Activated B cell treated with CpG ODN at 0.5 μM for 24 hours (primary cell): Measurements from ENCODE around the gene ADARB1. TPM values are rescaled to one million over a fixed set of nuclear protein-coding genes. Genes with fewer than 3 reads are reported as not detected.

Source experiments
- ATAC-seq: fragments of 200-7000 bp; cut with Tn5 transposase; one replicate; pipeline ENCODE4 v1.10.0; 2021; ENCODE audit warnings: low read depth, mild to moderate bottlenecking, moderate library complexity
- CTCF ChIA-PET: fragments of 350-600 bp; sonication (Branson Sonifier 250); formaldehyde crosslinking; loops from one replicate; lab custom pipeline; 2021; ENCODE audit warnings: antibody characterized with exemption; lab: Charles Lee
- POLR2A ChIA-PET: fragments of 350-600 bp; sonication (Branson Sonifier 250); formaldehyde crosslinking; loops from one replicate; lab custom pipeline; 2021; ENCODE audit warnings: antibody characterized with exemption; lab: Charles Lee
- DNase-seq: peaks from one replicate; pipeline ENCODE4 v3.0.0; 2022
- H3K27ac Mint-ChIP-seq: one replicate; pipeline ENCODE4 v1.8.0; 2020; ENCODE audit warnings: mixed read lengths
- H3K27me3 Mint-ChIP-seq: one replicate; pipeline ENCODE4 v1.8.0; 2021; ENCODE audit warnings: mixed read lengths
- H3K36me3 Mint-ChIP-seq: one replicate; pipeline ENCODE4 v1.8.0; 2021; ENCODE audit warnings: low read depth, mixed read lengths
- H3K4me1 Mint-ChIP-seq: one replicate; pipeline ENCODE4 v1.8.0; 2021; ENCODE audit warnings: mixed read lengths
- H3K4me3 Mint-ChIP-seq: one replicate; pipeline ENCODE4 v1.8.0; 2020; ENCODE audit warnings: mild to moderate bottlenecking, mixed read lengths
- H3K9me3 Mint-ChIP-seq: one replicate; pipeline ENCODE4 v1.8.0; 2020; ENCODE audit warnings: mixed read lengths
- CTCF ChIP-seq: fragments of 200-600 bp; IDR thresholded peaks from one replicate; pipeline ENCODE4 v1.8.0; 2022; ENCODE audit warnings: antibody characterized with exemption, mild to moderate bottlenecking
- intact Hi-C: fragments of 100-400 bp; cut with micrococcal nuclease; formaldehyde crosslinking; loops from one replicate; pipeline ENCODE4 v1.15.1; 2024
- total RNA-seq: library from RNA; stranded (reverse); gene quantifications from 2 replicates; pipeline ENCODE4 v1.2.3, GENCODE V29; 2022

The ADARB1 gene
- total RNA-seq, 1 donor from 2014 or later: 22.6 TPM

DNA sequence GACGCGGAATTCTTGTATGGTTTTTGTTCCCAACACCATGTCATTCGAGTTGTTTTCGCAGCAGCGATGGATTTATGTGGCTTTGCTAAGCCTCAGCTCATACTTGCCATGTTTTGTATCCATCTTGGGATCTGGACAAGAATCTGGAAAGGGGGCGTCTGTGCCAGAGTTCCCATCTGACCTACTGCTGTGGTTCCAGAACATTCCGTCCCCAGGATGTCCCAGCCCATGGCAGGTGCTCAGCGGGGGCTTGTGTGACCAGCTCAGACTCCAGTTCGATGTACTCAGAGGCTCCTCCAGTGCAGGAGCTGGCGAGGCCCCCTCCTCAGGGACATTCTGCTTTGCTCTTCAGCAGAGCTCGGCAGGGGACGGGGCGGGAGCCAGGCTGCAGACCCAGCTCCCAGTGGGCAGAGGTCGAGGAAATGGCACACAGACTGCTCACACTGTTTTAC lies 24.0 kb upstream of the ADARB1 start:
- Mint-ChIP-seq H3K36me3 (no peaks in the 10 kb centered on the region), H3K27me3 (peaks cover 18% of the 10 kb centered on the region), H3K27ac (no peak overlapping the region), H3K4me1 (no peaks in the 10 kb centered on the region), H3K9me3 (peaks cover 7% of the 10 kb centered on the region), H3K4me3 (no peak overlapping the region)
- no peak for ATAC-seq
- DNase-seq: no peak
- no peak for TF ChIP-seq CTCF
- intact Hi-C loops: no loop called here
- ChIA-PET POLR2A (no interaction called here), CTCF (no interaction called here)

DNA sequence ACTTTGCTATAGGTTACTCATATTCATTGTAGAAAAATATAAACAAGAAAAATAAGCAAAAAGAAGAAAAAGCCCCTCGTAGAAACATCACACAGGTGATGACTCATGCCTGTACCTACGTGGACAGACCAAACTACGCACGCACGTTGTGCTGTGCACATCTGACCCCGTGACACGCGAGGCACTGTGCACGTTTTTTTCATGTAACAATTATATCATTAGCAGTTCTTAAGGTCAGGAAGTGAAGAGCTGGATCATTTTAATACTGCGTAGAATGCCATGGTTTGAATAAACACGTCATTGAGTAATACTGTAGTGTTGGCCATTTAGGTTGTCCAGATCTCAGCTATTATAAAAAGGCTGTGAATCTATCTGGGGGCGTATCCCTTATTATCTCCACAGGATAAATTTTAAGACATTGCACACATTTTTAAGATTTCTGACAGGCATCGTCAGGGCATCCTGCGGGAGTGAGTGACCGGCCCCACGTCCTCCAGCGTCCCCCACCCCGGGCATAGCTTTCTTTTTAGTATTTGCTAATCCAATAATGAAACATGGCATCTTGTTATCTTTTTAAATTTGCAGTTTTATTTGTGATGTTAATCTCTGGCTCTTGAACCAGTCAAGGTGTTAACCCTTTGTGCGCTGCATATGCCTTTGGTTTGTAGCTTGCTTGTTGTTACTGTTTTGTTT lies 23.4 kb upstream of the ADARB1 start:
- H3K27me3 Mint-ChIP-seq: peaks cover 17% of the 10 kb centered on the region
- intact Hi-C loops: no loop called here
- no peak overlapping the region for H3K27ac Mint-ChIP-seq
- CTCF ChIA-PET: no interaction called here
- no peak overlapping the region for H3K4me3 Mint-ChIP-seq
- no peak for ATAC-seq
- peaks cover 7% of the 10 kb centered on the region for H3K9me3 Mint-ChIP-seq
- no peaks in the 10 kb centered on the region for H3K4me1 Mint-ChIP-seq
- no peaks in the 10 kb centered on the region for H3K36me3 Mint-ChIP-seq
- POLR2A ChIA-PET: no interaction called here
- DNase-seq: no peak
- TF ChIP-seq CTCF: no peak

DNA sequence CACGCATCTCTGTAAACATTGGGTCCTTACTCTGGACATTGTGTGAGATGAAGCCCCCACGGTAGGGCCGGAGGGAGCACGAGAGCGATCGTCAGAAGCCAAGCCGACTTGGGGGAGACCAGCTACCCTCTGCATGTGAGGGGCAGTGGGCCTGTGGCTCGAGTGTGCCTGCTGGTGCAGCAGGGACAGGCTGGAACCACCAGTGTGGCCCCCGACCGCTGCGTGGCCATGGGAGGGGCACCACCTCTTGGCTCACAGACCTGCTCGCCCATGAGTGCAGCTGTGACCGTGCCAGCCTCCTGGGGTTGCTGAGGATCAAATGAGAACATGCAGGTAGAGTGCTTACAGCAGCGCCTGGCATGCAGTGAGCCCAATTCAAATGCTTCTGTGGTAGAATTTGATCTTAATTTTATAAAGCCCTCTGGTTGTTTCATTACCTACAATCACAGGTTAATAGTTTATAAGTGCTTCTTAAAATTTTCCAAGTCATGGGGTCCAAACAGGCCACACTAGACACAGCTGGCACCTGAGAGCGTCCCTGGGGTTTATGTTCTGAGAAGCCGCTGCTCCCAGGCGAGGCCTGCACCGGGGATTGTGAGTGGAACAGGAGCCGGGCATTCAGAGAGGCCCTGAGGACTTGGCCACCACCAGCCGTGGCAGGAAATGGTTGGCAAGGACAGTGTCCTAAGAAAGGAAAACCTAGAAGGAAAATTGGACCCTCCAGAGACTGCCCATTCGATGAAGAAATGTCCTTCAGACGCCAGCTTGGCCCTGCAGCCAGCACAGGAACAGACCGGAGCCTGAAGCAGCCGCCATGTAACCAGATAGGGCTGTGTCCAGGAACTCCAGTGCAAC lies 22.6 kb upstream of the ADARB1 start:
- TF ChIP-seq CTCF: no peak
- no peaks in the 10 kb centered on the region for H3K4me1 Mint-ChIP-seq
- no peak overlapping the region for H3K27ac Mint-ChIP-seq
- H3K9me3 Mint-ChIP-seq: peaks cover 5% of the 10 kb centered on the region
- H3K36me3 Mint-ChIP-seq: no peaks in the 10 kb centered on the region
- ATAC-seq (no peak), DNase-seq (no peak)
- CTCF ChIA-PET: no interaction called here
- intact Hi-C loops: no loop called here
- H3K27me3 Mint-ChIP-seq: peaks cover 23% of the 10 kb centered on the region
- no peak overlapping the region for H3K4me3 Mint-ChIP-seq
- POLR2A ChIA-PET: no interaction called here

GRCh38 chr21:45052960-45053359 lies 21.4 kb upstream of the ADARB1 start:
- ChIA-PET CTCF (no interaction called here), POLR2A (no interaction called here)
- H3K27ac Mint-ChIP-seq: no peak overlapping the region

More at GRCh38 chr21:45052960-45053359, 21.4 kb upstream of the ADARB1 start:
- no peak overlapping the region for H3K4me3 Mint-ChIP-seq
- intact Hi-C loops: no loop called here
- H3K36me3 Mint-ChIP-seq: no peaks in the 10 kb centered on the region
- no peaks in the 10 kb centered on the region for H3K4me1 Mint-ChIP-seq
- ATAC-seq: no peak
- TF ChIP-seq CTCF: no peak
- no peaks in the 10 kb centered on the region for H3K9me3 Mint-ChIP-seq
- DNase-seq: no peak
- peaks cover 32% of the 10 kb centered on the region for H3K27me3 Mint-ChIP-seq
